GM18861 (cell line): Measurements from ENCODE around the gene CNRIP1.

Source experiments
- ATAC-seq: cut with Tn5 transposase; IDR thresholded peaks from one replicate; pipeline ENCODE4 v1.9.1; 2021; ENCODE audit not compliant: unreplicated experiment

CNRIP1 gene

DNA sequence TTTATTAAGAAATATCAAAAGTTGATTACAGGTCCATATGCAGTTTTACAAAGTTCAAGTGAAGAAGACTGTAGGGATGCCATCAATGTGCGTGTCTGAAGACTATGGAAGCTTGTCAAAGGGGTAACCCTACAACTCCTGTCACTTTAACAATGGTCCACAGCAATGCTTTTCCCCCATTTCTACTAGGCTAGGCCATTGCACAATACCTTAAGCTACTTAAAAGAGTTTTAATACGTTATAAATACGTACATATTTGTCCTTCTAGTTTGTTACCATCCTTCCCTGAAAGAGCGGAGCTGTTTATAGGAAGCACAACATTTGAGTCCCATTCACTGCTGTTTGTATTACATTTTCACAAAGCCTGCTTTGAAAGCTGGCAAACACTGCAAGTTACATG, 26.7 kb downstream of the CNRIP1 start:
- ATAC-seq, result no peak

DNA sequence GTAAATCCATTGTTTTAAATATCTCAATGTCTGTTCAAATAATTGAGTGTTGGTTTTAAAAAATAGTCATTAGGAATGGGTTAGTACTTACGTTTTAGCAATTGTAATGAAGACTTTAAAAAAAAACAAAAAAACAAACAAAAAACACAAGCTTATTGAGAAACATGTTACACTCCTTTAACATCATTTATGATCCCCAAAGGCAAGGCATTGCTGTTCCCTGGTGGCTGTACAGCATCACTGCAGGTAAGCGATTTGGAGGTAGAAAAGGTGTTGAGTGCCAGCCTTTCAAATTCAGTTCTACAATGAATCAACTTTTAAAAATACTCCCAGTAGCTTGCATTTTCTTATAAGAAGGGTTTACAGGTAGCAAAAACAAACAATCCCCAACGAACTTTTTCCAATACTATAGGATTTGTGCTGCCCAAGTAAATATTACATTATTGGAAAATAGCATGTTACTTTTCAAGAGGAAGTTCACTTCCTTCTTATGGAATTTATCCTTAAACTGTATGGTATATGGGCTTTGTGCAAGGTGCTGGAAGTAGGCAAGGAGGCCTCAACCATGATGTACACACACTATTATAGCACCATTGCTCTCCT, 27.5 kb downstream of the CNRIP1 start:
- ATAC-seq, result peak; percentile 62

DNA sequence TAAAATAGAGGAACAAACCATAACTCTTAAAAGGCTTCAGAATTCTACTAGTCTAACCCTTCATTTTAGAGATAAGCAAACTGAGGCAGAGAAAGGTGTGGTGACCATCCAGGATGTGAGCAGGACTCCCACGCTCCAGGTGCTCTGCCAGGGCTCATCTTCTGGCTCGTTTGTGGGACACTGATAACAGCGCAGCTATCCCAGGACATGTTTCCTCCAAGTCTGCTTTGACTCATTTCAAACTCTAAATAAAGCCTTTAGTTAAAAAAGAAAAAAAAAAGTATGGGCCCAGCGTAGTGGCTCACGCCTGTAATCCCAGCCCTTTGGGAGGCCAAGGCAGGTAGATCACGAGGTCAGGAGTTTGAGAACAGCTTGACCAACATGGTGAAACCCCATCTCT, 28.4 kb downstream of the CNRIP1 start:
- ATAC-seq, result no peak

GRCh38 chr2:68290901-68291300, 28.8 kb downstream of the CNRIP1 start:
- no peak for ATAC-seq

GRCh38 chr2:68287580-68288441, 31.9 kb downstream of the CNRIP1 start:
- no peak for ATAC-seq

DNA sequence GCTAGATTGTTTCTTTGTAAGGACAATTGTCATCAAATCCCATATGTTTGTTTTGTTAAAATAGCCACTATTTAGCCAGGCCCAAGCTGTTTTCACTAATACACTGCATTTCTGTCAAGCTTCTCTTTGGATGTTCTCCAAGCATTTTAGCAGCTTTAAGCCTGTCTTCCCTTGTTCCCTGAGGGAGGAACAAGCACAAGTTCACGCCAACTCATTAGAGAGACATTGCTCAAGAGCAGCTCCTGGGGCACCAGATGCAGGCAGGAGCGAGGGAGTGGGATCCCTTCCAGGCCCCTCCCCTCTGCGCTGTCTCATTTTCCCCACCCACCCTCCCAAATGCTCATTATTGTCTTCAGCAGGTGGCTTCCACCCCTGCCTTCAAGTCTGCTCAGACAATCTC, 34.9 kb downstream of the CNRIP1 start:
- no peak for ATAC-seq

GRCh38 chr2:68283419-68283812, 36.3 kb downstream of the CNRIP1 start:
- ATAC-seq, result no peak

GRCh38 chr2:68282811-68283418, 36.8 kb downstream of the CNRIP1 start:
- no peak for ATAC-seq

DNA sequence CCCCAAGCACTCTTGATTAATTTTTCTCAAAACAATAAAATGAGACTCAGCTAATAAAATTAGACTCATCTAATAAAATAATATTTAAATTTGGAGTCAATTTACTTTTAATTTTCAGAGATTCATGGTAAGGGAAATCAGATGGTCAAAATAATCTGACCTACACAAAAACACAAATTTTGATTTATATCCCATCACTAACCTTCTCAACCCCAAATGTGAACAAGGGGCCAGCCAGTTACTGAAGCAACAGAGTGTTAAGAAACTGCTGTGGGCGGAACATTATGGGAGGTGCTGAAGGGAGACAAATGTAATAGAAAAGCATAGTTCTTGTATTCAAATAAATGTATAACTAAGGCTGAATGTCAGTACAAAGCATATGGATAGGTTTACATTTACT, 39.0 kb downstream of the CNRIP1 start:
- no peak for ATAC-seq

DNA sequence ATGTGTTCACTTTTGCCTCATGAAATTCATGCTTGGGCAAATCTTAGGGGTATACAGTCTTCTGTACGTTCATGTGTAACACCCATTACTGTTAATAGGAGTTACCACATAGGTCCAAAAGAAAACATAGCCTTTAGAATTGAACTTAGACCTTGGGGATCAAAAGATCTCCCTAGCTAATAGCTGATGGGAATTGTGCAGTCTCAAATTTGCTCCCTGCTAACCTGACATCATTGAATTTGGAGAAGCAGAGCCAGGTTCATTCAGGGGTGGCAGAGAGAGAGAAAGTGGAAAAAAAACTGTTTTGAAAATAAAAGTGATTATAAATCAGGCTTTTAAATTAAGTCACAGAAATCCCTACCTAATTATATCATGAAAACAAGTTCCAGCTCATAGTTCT, 39.4 kb downstream of the CNRIP1 start:
- no peak for ATAC-seq

DNA sequence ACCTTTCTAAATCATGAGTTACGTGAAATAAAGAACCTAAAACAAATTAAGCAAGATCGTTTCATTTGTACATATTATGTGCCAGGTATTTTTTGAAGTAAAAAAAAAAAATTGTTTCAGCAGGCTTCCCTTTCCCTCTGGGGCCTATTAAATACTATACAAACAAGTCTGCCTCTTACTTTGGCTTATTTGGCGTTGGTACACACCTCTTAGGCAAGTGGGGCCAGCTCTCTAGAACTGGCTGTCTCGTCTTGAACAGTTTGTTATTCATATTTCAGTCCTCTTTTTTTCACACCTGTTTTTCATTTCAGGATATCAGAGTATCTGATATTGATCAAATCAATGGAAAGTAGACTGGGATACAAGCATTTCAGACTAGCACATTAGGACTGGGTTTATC, 40.1 kb downstream of the CNRIP1 start:
- no peak for ATAC-seq

DNA sequence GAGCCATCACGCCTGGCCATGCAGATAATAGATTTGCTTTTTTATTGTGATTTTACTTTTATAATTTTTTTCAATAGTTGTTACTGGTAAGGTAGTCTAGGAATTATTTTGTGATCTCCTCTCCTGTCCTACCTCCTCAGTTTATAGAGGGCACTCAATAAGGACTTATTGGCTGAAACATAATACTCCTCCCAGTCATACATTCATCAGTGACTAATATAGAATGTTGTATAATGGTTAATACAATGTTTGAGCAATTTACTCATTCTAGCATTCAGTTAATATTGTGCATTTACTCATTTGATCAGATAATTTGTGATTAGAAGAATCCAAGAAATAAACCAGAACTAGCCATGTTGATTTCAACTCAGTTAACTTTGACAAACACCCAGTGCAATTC, 41.6 kb downstream of the CNRIP1 start:
- no peak for ATAC-seq

DNA sequence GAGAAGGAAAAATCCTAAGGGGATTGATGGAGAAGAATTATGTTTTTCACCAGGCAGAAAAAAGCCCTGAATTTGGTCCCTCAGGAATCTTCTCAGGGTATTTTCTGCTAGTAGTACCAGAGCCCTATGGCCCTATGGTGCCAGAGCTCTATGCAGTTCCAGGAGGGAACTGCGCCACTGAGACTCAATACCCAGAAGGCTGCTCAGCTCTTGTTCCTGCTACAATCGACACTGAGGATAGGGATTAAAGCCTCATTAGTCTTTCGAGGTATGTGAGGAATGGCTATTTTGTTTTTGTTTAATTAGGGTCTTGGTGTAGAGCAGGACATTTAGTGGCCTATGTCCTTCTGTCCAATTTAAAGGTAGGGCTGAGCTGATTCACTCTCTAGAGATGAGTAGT, 45.7 kb downstream of the CNRIP1 start:
- no peak for ATAC-seq

- no peak for ATAC-seq
These were observed 47.3 kb downstream of the CNRIP1 start for GRCh38 chr2:68272246-68272994.

- ATAC-seq, result no peak
These were observed 53.1 kb downstream of the CNRIP1 start for GRCh38 chr2:68266655-68267054.

GRCh38 chr2:68263632-68264031, 56.1 kb downstream of the CNRIP1 start:
- ATAC-seq, result no peak

DNA sequence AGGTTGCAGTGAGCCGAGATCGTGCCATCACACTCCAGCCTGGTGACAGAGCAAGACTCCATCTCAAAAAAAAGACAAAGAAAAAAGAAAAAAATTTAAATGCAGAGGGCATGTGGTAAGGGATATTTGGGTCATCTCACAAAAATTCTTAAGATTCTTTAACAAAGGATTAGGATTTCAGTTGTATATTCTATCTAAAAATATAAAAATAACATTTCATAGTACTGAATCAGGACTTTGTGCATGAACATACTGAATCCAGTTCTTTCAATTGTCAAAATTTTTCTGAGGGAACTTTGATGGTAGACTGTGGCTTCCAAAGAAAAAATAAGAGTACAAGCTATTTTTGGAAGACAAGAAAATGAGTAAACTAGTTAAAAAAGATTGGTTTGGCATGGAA, 60.9 kb downstream of the CNRIP1 start:
- no peak for ATAC-seq

DNA sequence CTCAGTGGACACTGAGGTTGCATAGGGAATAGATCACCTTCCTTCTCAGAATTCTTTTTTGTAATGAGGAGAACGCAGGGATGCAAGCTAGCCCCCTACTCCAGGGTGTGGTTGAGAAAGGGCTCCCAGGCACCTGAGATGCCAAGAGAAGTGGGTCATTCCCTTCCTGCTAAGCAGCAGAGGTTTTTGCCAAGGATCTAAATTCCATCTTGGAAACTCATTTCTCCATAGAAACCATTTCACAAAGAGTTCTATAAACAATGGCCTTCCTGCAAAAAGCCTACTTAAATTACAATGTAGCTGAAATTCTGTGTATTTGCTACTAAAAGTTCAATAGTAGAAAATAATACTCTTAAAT, 63.7 kb downstream of the CNRIP1 start:
- ATAC-seq, result no peak

GRCh38 chr2:68253219-68254068, 66.3 kb downstream of the CNRIP1 start:
- ATAC-seq, result no peak

DNA sequence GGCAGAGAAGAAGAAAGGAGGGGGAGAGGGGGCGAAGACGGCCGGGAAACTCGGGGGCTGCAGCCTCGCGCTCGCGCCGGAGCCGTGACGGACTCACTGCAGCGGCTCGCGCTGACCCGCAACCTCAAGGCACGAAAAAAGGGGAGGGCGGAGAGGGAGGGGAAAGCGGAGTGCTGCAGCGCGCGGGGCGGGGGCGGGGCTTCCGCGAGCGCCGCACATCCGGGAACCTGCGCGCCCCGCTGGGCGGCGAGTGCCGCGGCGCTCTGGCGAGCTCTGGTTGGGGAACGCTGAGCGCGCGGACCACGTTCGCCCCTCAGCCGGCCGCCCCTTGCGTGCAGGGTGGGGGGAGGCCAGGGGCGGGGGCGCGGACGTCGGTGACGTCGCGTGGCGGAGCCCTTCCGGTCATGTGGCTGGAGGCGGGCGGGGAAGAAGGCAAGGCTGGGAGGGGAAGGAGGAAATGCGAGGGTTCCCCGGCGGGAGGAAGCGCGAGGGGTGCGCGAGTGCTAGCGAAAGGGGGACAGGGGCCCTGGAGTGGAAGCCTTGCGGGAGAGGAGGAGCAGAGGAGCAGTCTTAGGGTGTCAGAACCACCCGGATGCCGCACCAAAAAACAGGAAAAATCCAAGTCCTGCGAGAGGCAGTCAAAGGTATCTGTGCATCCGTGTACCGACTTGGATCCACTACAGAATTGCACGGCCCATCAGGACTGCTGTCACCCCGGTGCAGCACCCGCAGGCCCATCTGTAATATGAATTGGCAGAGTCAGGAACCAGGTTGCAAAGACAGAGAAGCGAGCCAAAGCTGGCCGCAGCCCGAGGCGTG, 67.1 kb downstream of the CNRIP1 start, which contains the start of gene PPP3R1:
TSS of gene PPP3R1 (minus strand) at position 133 of the 819 bp plus-strand sequence. CDS start 405 bp downstream, outside the sequence.
- ATAC-seq, result peak; percentile 66
